NCI-H146 treated with DMSO at 0.1 percent for 48 hours (cell line): Measurements from ENCODE around the gene NLRP11.
"Not testable (repeated sequence)": the region's sequence is repeated elsewhere in the genome, so short reads cannot be mapped to it uniquely, and the experiment has no call there.

Experiments used
- DNase-seq: peaks from one replicate; lab custom pipeline; 2025; ENCODE audit not compliant: unreplicated experiment; lab: John Stamatoyannopoulos, UW

NLRP11 gene

GRCh38 chr19:55781112-55781511 is 50.7 kb downstream of the NLRP11 start:
- no peak for DNase-seq

- DNase-seq: no peak
These were observed 53.5 kb downstream of the NLRP11 start for GRCh38 chr19:55778331-55778730.

- DNase-seq: no peak
These were observed 54.3 kb downstream of the NLRP11 start for GRCh38 chr19:55777528-55777927.

DNA sequence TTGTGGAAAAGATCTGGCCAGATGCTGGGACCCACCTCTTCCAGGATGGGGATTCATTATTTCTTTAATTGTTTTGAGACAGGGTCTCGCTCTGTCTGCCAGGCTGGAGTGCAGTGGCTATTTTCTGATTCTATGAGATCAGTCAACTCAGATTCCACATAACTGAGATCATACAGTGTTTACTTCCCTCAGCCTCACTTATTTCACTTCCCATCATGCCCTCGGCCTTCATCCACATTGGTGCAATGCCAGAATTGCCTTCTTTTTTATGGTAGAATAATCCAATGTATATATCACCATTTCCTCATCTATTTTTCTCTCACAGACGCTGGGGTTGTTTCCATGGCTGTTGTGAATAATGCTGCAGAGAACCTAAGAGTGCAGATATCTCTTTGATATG is 62.2 kb downstream of the NLRP11 start:
- DNase-seq: not testable (repeated sequence)

- not testable (repeated sequence) for DNase-seq
These were observed 63.0 kb downstream of the NLRP11 start, which contains the start of gene RFPL4AL1 for GRCh38 chr19:55768818-55769217. Gene RFPL4AL1, plus strand, starts transcription at chr19:55769118. Its CDS starts 2,687 bp downstream, at chr19:55771805.

DNA sequence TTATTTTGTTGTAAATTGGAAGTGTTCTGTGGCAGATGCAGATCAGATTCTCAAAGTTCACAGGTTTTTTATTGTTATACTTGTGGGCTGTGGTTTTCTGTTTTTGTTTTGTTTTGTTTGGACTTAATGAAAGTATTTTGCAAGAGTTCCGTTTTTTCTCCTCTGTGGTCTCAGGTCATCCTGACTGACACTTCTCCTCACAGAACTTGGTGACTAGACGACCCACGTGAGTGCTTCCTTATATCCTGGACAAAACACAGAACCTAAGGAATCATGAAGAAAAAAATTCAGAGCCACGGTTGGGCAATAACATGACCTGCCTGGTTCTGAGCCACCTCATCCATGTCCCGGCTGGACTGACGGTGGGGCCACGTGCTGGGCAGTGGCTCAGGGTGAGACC is 65.3 kb downstream of the NLRP11 start:
- no peak for DNase-seq

DNA sequence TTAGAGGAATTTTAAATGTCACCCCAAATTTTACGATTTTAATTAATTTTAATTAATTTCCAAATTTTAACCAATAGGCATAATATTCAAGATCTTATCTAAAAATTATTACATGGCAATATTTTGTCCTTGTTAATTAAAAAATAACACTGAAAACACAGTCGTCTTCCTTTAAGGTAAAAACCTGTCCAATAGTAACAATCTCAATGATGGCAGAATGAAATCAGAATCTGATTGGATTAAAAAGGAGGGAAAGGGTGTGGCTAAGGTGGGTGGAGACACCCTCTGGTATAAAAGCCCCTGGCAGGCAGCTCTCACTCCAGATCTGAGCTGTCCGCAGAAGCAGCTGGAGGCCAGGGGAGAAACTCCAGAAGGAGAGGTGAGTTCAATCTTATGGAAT is 73.0 kb downstream of the NLRP11 start, which contains the start of gene RFPL4A:
Gene RFPL4A (plus strand): TSS at position 301 of the 400 bp plus-strand sequence. CDS start 2,704 bp downstream, outside the sequence.
- DNase-seq: not testable (repeated sequence)

GRCh38 chr19:55756808-55757207 is 75.0 kb downstream of the NLRP11 start:
- not testable (repeated sequence) for DNase-seq

GRCh38 chr19:55753401-55753800 is 78.4 kb downstream of the NLRP11 start:
- no peak for DNase-seq

DNA sequence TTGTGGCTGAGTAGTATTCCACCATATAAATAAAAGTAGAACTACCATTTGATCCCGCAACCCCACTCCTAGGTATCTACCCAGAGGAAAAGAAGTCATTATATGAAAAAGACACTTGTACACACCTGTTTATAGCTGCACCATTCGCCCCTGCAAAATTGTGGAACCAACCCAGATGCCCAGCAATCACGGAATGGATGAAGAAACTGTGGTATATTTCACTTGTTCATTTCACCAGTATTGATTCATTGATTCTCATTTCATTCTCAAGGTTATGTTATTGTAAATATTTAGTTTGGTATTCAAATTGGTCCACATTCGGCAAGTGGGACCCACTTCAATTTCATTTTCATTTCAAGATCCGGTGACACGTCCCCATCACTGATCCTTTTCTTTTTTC is 81.1 kb downstream of the NLRP11 start:
- DNase-seq: no peak

- DNase-seq: no peak
These were observed 93.5 kb downstream of the NLRP11 start, which contains the start of gene NLRP9 for GRCh38 chr19:55738302-55738701. Gene NLRP9, minus strand, starts transcription at chr19:55738402. Its CDS starts 28 bp downstream, at chr19:55738374.
